HG03354 (cell line): ENCODE measurements around the gene MED4.

ENCODE experiments used
- ATAC-seq: cut with Tn5 transposase; IDR thresholded peaks from one replicate; pipeline ENCODE4 v1.9.1; 2021; ENCODE audit warnings: mild to moderate bottlenecking; ENCODE audit not compliant: unreplicated experiment, poor library complexity, severe bottlenecking

The MED4 gene

GRCh38 chr13:48042894-48043293 lies 52.0 kb downstream of the MED4 start:
- no peak for ATAC-seq

GRCh38 chr13:48040896-48041295 lies 54.0 kb downstream of the MED4 start:
- ATAC-seq, result no peak

GRCh38 chr13:48040049-48040448 lies 54.9 kb downstream of the MED4 start:
- no peak for ATAC-seq

- ATAC-seq, result no peak
Measured at GRCh38 chr13:48038761-48039160, 56.1 kb downstream of the MED4 start.

- peak; percentile 94 for ATAC-seq
Measured at GRCh38 chr13:48037346-48038173, 57.3 kb downstream of the MED4 start, which contains the start of gene NUDT15. TSS of gene NUDT15 (plus strand) at chr13:48037726. CDS start at chr13:48037747, 21 bp downstream.

- no peak for ATAC-seq
Measured at GRCh38 chr13:48029859-48030258, 65.0 kb downstream of the MED4 start.

GRCh38 chr13:48028066-48028465 lies 66.8 kb downstream of the MED4 start:
- ATAC-seq, result no peak
